ENCODE data around the gene GPATCH8. TPM values are rescaled to one million over a fixed set of nuclear protein-coding genes. Genes with fewer than 3 reads are reported as not detected.

GPATCH8 gene
- total and polyA plus RNA-seq, 2 of the 8 experiments (the other 6 are each of a cell fraction or from before 2014, with no cell fraction given), result 20.5 to 58.1 TPM

GRCh38 chr17:44350733-44351226, 152.4 kb downstream of the GPATCH8 start:
- H3K56ac ChIP-seq (replicated peaks; ENCODE audit: insufficient read length, low read depth, low read length), result no peak overlapping the region
- ChIA-PET POLR2A (ENCODE audit: partially characterized antibody) (interaction anchor here (1.0 to 2.2 kb wide), 9 partner anchors 10 to 322 kb away, joined by 3 to 8 read pairs (median 3); partner anchors contain the start of genes ASB16 and TMUB2), CTCF (ENCODE audit: partially characterized antibody) (interaction anchor here (0.6 to 5.7 kb wide), 39 partner anchors 9 to 389 kb away, joined by 3 to 62 read pairs (median 4); partner anchors contain the start of genes ASB16, FAM171A2 and TMUB2)
- no peak overlapping the region for H3K4me2 ChIP-seq (ENCODE audit: insufficient read depth in 1 of 2, low read depth in 2 of 2, low read length in 2 of 2)
- no peak overlapping the region for H3K4ac ChIP-seq (replicated peaks; ENCODE audit: insufficient read length, low read depth, low read length)
- H3K27me3 ChIP-seq (replicated peaks in 1 of 4; ENCODE audit: control insufficient read depth in 3 of 4, extremely low read depth in 1 of 4, insufficient read depth in 3 of 4, low read length in 3 of 4), result no peaks in the 10 kb centered on the region; a peak in 2 of 7 replicates
- H3K14ac ChIP-seq (ENCODE audit: insufficient read length), result no peak overlapping the region
- H3K79me2 ChIP-seq (ENCODE audit: control insufficient read depth in 1 of 2, insufficient read depth in 2 of 2, low read length in 2 of 2), result peaks cover 0 to 3% of the 10 kb centered on the region in 2 experiments; a peak in 1 of 4 replicates
- no peaks in the 10 kb centered on the region for H3K79me1 ChIP-seq (ENCODE audit: low read depth, low read length)
- no peak overlapping the region for H3K4me3 ChIP-seq (ENCODE audit: extremely low read depth in 1 of 4, insufficient read depth in 2 of 4, low read depth in 3 of 4, low read length in 4 of 4)
- H3K36me3 ChIP-seq (ENCODE audit: control insufficient read depth in 2 of 4, insufficient read depth in 4 of 4, low read length in 3 of 4), result peaks cover 0 to 3% (median under 1%) of the 10 kb centered on the region in 4 experiments; a peak in 3 of 8 replicates
- no peak overlapping the region for H2AK5ac ChIP-seq (ENCODE audit: low read depth, low read length)
- no peak overlapping the region for H2BK15ac ChIP-seq (ENCODE audit: low read length)
- H2BK20ac ChIP-seq (ENCODE audit: low read length), result no peak overlapping the region
- WGBS, 2 experiments (ENCODE audit: extremely low coverage in 1 of 2, insufficient coverage in 1 of 2, insufficient read length in 1 of 2, insufficient replicate concordance in 2 of 2, low coverage in 1 of 2, low lambda C conversion rate in 2 of 2, missing lambda C conversion rate in 1 of 2), result 74% methylated on average over 5 of the region's 6 CpGs; no CpG with 5 or more reads in 1 of the 2 experiments
- no peak overlapping the region for H3K27ac ChIP-seq (ENCODE audit: low read depth, low read length)
- no peak overlapping the region for H2BK120ac ChIP-seq (replicated peaks; ENCODE audit: low read depth, low read length)
- H3K18ac ChIP-seq (ENCODE audit: extremely low read depth, low read length), result no peak overlapping the region
- peaks cover 8% of the 10 kb centered on the region; the same call in 1 of the 2 replicates for H3K23me2 ChIP-seq (ENCODE audit: low read depth, low read length)
- H3K23ac ChIP-seq (ENCODE audit: insufficient read length), result no peak overlapping the region
- no peaks in the 10 kb centered on the region for H3K9me3 ChIP-seq (ENCODE audit: insufficient read depth in 2 of 2, low read depth in 1 of 2, low read length in 1 of 2)
- H2BK5ac ChIP-seq (ENCODE audit: low read depth, low read length), result no peak overlapping the region
- peaks cover 0 to 8% (median 4%) of the 10 kb centered on the region in 4 experiments; a peak in 4 of 7 replicates for H3K4me1 ChIP-seq (replicated peaks in 1 of 4; ENCODE audit: control insufficient read depth in 3 of 4, insufficient read depth in 4 of 4, low read length in 3 of 4)
- H4K8ac ChIP-seq (ENCODE audit: extremely low read depth, insufficient read depth, low read length), result peak overlapping the region; percentile 48; the same call in 1 of the 2 replicates
- FAIRE-seq (no peak), DNase-seq (ENCODE audit: low read depth in 1 of 2, low spot score in 2 of 2) (peak in 1 of 2 experiments; percentile 90)
- H4K20me1 ChIP-seq (replicated peaks in 1 of 2; ENCODE audit: control insufficient read depth in 1 of 2, insufficient read depth in 2 of 2, low read length in 2 of 2), result peaks cover 4 to 27% of the 10 kb centered on the region in 2 experiments
- H3K9ac ChIP-seq (replicated peaks in 1 of 4; ENCODE audit: extremely low read depth in 1 of 4, low read depth in 3 of 4, low read length in 3 of 4), result no peak overlapping the region
- no peak overlapping the region for H4K91ac ChIP-seq (replicated peaks; ENCODE audit: insufficient read length, low read length)
- H2AFZ ChIP-seq (ENCODE audit: low read length), result no peak overlapping the region
- no peak overlapping the region for H2BK12ac ChIP-seq (ENCODE audit: low read depth, low read length)
- no peak overlapping the region for H4K5ac ChIP-seq (ENCODE audit: insufficient read length, low read depth, low read length)
- TF ChIP-seq CTCF (IDR thresholded peaks at IDR 0.05; ENCODE audit: control extremely low read depth in 1 of 3, insufficient read depth in 1 of 3, low read depth in 1 of 3, low read length in 3 of 3) (peak; percentile 82 to 95 (median 90)), GTF2F1 (IDR thresholded peaks at IDR 0.05; ENCODE audit: borderline replicate concordance, low read depth, low read length) (no peak), FOSL1 (IDR thresholded peaks at IDR 0.05; ENCODE audit: insufficient read depth, low read depth, low read length) (no peak), POLR2A (IDR thresholded peaks at IDR 0.05; ENCODE audit: control extremely low read depth in 1 of 2, low read depth in 2 of 2, low read length in 2 of 2) (no peak), BRCA1 (IDR thresholded peaks at IDR 0.05; ENCODE audit: low read depth, low read length) (no peak), SP1 (IDR thresholded peaks at IDR 0.05; ENCODE audit: low read depth, low read length) (no peak), SIN3A (conservative IDR thresholded peaks at IDR 0.05 in 1 of 2, IDR thresholded peaks at IDR 0.05 in 1 of 2; ENCODE audit: low read depth in 1 of 2, low read length in 2 of 2) (no peak), SRF (IDR thresholded peaks at IDR 0.05; ENCODE audit: low read depth, low read length) (no peak), RAD21 (IDR thresholded peaks at IDR 0.05 in 1 of 2, conservative IDR thresholded peaks at IDR 0.05 in 1 of 2; ENCODE audit: low read depth in 2 of 2, low read length in 2 of 2) (peak; percentile 81 to 82)

Data from H1 (cell line).